ENCODE results near the gene PON1.

Gene PON1

GRCh38 chr7:95316588-95316987 is 7.7 kb downstream of the PON1 start:
- no CpG with 5 or more reads among the region's 2 CpGs for WGBS
- Histone ChIP-seq H3K23ac (ENCODE audit: low read length in 2 of 2) (no peak overlapping the region), H3K27me3 (ENCODE audit: control insufficient read depth in 1 of 2, insufficient read depth in 1 of 2, low read length in 2 of 2) (peaks cover 0 to 3% of the 10 kb centered on the region in 2 experiments)

GRCh38 chr7:95312561-95312960 is 11.8 kb downstream of the PON1 start:
- Histone ChIP-seq H3K4me1 (ENCODE audit: control insufficient read depth, insufficient read depth, low read depth, low read length) (peaks cover 1% of the 10 kb centered on the region), H3K14ac (ENCODE audit: low read length in 2 of 2) (no peak overlapping the region), H3K27me3 (ENCODE audit: control insufficient read depth in 1 of 2, insufficient read depth in 1 of 2, low read length in 2 of 2) (peaks cover 0 to 3% of the 10 kb centered on the region in 2 experiments), H3K9ac (ENCODE audit: low read length) (no peak overlapping the region), H2AFZ (ENCODE audit: low read depth, low read length) (no peak overlapping the region), H2BK5ac (ENCODE audit: low read depth, low read length, poor library complexity, severe bottlenecking) (no peak overlapping the region), H3K4me2 (ENCODE audit: low read length, poor library complexity, severe bottlenecking) (no peak overlapping the region), H4K8ac (ENCODE audit: low read length) (no peak overlapping the region), H3K79me1 (replicated peaks; ENCODE audit: low read length, poor library complexity, severe bottlenecking) (no peaks in the 10 kb centered on the region), H2BK15ac (ENCODE audit: low read depth, poor library complexity, severe bottlenecking) (no peak overlapping the region), H3K9me3 (ENCODE audit: control insufficient read depth, low read length) (no peaks in the 10 kb centered on the region), H2AK5ac (ENCODE audit: low read length, severe bottlenecking) (no peak overlapping the region), H2BK12ac (ENCODE audit: low read length in 2 of 2) (no peak overlapping the region), H3K36me3 (ENCODE audit: control insufficient read depth in 1 of 2, insufficient read depth in 2 of 2, low read depth in 1 of 2, low read length in 2 of 2) (no peaks in the 10 kb centered on the region), H3K23ac (ENCODE audit: low read length in 2 of 2) (no peak overlapping the region), H3K4me3 (ENCODE audit: insufficient read depth in 1 of 2, low read depth in 1 of 2, low read length in 2 of 2) (no peak overlapping the region), H3K27ac (ENCODE audit: low read length, poor library complexity, severe bottlenecking) (no peak overlapping the region), H3K4ac (ENCODE audit: low read depth in 1 of 2, low read length in 2 of 2) (no peak overlapping the region), H3K18ac (ENCODE audit: low read depth in 1 of 2, low read length in 2 of 2) (no peak overlapping the region), H2BK120ac (ENCODE audit: low read depth, low read length) (no peak overlapping the region), H4K91ac (ENCODE audit: low read length) (no peak overlapping the region)
- WGBS, result 95% methylated on average over 4 of the region's 4 CpGs
- DNase-seq, result no peak

More at GRCh38 chr7:95316588-95316987, 7.7 kb downstream of the PON1 start:
- Histone ChIP-seq H2BK12ac (ENCODE audit: low read length in 2 of 2) (no peak overlapping the region), H3K18ac (ENCODE audit: low read depth in 1 of 2, low read length in 2 of 2) (no peak overlapping the region), H3K4me3 (ENCODE audit: insufficient read depth in 1 of 2, low read depth in 1 of 2, low read length in 2 of 2) (no peak overlapping the region), H3K9ac (ENCODE audit: low read length) (no peak overlapping the region), H2BK120ac (ENCODE audit: low read depth, low read length) (no peak overlapping the region), H2AK5ac (ENCODE audit: low read length, severe bottlenecking) (no peak overlapping the region), H2AFZ (ENCODE audit: low read depth, low read length) (no peak overlapping the region), H3K4me2 (ENCODE audit: low read length, poor library complexity, severe bottlenecking) (no peak overlapping the region), H3K4ac (ENCODE audit: low read depth in 1 of 2, low read length in 2 of 2) (no peak overlapping the region), H3K4me1 (ENCODE audit: control insufficient read depth, insufficient read depth, low read depth, low read length) (no peaks in the 10 kb centered on the region), H2BK5ac (ENCODE audit: low read depth, low read length, poor library complexity, severe bottlenecking) (no peak overlapping the region), H4K8ac (ENCODE audit: low read length) (no peak overlapping the region), H3K14ac (ENCODE audit: low read length in 2 of 2) (no peak overlapping the region), H3K9me3 (ENCODE audit: control insufficient read depth, low read length) (no peaks in the 10 kb centered on the region), H3K36me3 (ENCODE audit: control insufficient read depth in 1 of 2, insufficient read depth in 2 of 2, low read depth in 1 of 2, low read length in 2 of 2) (no peaks in the 10 kb centered on the region), H2BK15ac (ENCODE audit: low read depth, poor library complexity, severe bottlenecking) (no peak overlapping the region), H4K91ac (ENCODE audit: low read length) (no peak overlapping the region), H3K79me1 (replicated peaks; ENCODE audit: low read length, poor library complexity, severe bottlenecking) (no peaks in the 10 kb centered on the region), H3K27ac (ENCODE audit: low read length, poor library complexity, severe bottlenecking) (no peak overlapping the region)
- DNase-seq, result no peak

GRCh38 chr7:95311389-95311788 is 12.9 kb downstream of the PON1 start:
- H3K36me3 ChIP-seq (ENCODE audit: control insufficient read depth in 1 of 2, insufficient read depth in 2 of 2, low read depth in 1 of 2, low read length in 2 of 2), result no peaks in the 10 kb centered on the region
- H2AK5ac ChIP-seq (ENCODE audit: low read length, severe bottlenecking), result no peak overlapping the region

GRCh38 chr7:95309951-95310350 is 14.4 kb downstream of the PON1 start:
- Histone ChIP-seq H3K23ac (ENCODE audit: low read length in 2 of 2) (no peak overlapping the region), H3K79me1 (replicated peaks; ENCODE audit: low read length, poor library complexity, severe bottlenecking) (no peaks in the 10 kb centered on the region), H2BK15ac (ENCODE audit: low read depth, poor library complexity, severe bottlenecking) (no peak overlapping the region), H3K27me3 (ENCODE audit: control insufficient read depth in 1 of 2, insufficient read depth in 1 of 2, low read length in 2 of 2) (peaks cover 0 to 7% of the 10 kb centered on the region in 2 experiments), H3K36me3 (ENCODE audit: control insufficient read depth in 1 of 2, insufficient read depth in 2 of 2, low read depth in 1 of 2, low read length in 2 of 2) (no peaks in the 10 kb centered on the region), H2AK5ac (ENCODE audit: low read length, severe bottlenecking) (no peak overlapping the region), H3K4me3 (ENCODE audit: insufficient read depth in 1 of 2, low read depth in 1 of 2, low read length in 2 of 2) (no peak overlapping the region), H3K18ac (ENCODE audit: low read depth in 1 of 2, low read length in 2 of 2) (no peak overlapping the region), H2BK120ac (ENCODE audit: low read depth, low read length) (no peak overlapping the region), H4K8ac (ENCODE audit: low read length) (no peak overlapping the region), H3K4ac (ENCODE audit: low read depth in 1 of 2, low read length in 2 of 2) (no peak overlapping the region), H3K14ac (ENCODE audit: low read length in 2 of 2) (no peak overlapping the region), H2AFZ (ENCODE audit: low read depth, low read length) (no peak overlapping the region), H2BK12ac (ENCODE audit: low read length in 2 of 2) (no peak overlapping the region), H3K9me3 (ENCODE audit: control insufficient read depth, low read length) (no peaks in the 10 kb centered on the region), H4K91ac (ENCODE audit: low read length) (no peak overlapping the region), H2BK5ac (ENCODE audit: low read depth, low read length, poor library complexity, severe bottlenecking) (no peak overlapping the region), H3K27ac (ENCODE audit: low read length, poor library complexity, severe bottlenecking) (no peak overlapping the region), H3K4me2 (ENCODE audit: low read length, poor library complexity, severe bottlenecking) (no peak overlapping the region), H3K4me1 (ENCODE audit: control insufficient read depth, insufficient read depth, low read depth, low read length) (peaks cover 1% of the 10 kb centered on the region), H3K9ac (ENCODE audit: low read length) (no peak overlapping the region)
- 94% methylated on average over 2 of the region's 2 CpGs for WGBS
- no peak for DNase-seq

More at GRCh38 chr7:95311389-95311788, 12.9 kb downstream of the PON1 start:
- DNase-seq, result no peak
- no peak overlapping the region for H3K4me2 ChIP-seq (ENCODE audit: low read length, poor library complexity, severe bottlenecking)
- no peaks in the 10 kb centered on the region for H3K79me1 ChIP-seq (replicated peaks; ENCODE audit: low read length, poor library complexity, severe bottlenecking)
- no peak overlapping the region for H3K18ac ChIP-seq (ENCODE audit: low read depth in 1 of 2, low read length in 2 of 2)
- no peak overlapping the region for H3K23ac ChIP-seq (ENCODE audit: low read length in 2 of 2)
- H3K27ac ChIP-seq (ENCODE audit: low read length, poor library complexity, severe bottlenecking), result no peak overlapping the region
- no peaks in the 10 kb centered on the region for H3K9me3 ChIP-seq (ENCODE audit: control insufficient read depth, low read length)
- no peak overlapping the region for H2BK12ac ChIP-seq (ENCODE audit: low read length in 2 of 2)
- no peak overlapping the region for H2BK120ac ChIP-seq (ENCODE audit: low read depth, low read length)
- no peak overlapping the region for H3K14ac ChIP-seq (ENCODE audit: low read length in 2 of 2)
- no peak overlapping the region for H3K4me3 ChIP-seq (ENCODE audit: insufficient read depth in 1 of 2, low read depth in 1 of 2, low read length in 2 of 2)
- no peak overlapping the region for H2AFZ ChIP-seq (ENCODE audit: low read depth, low read length)
- H2BK5ac ChIP-seq (ENCODE audit: low read depth, low read length, poor library complexity, severe bottlenecking), result no peak overlapping the region
- no peak overlapping the region for H3K9ac ChIP-seq (ENCODE audit: low read length)
- H3K27me3 ChIP-seq (ENCODE audit: control insufficient read depth in 1 of 2, insufficient read depth in 1 of 2, low read length in 2 of 2), result peaks cover 0 to 3% of the 10 kb centered on the region in 2 experiments
- H4K8ac ChIP-seq (ENCODE audit: low read length), result no peak overlapping the region
- no peak overlapping the region for H4K91ac ChIP-seq (ENCODE audit: low read length)
- no peak overlapping the region for H3K4ac ChIP-seq (ENCODE audit: low read depth in 1 of 2, low read length in 2 of 2)
- WGBS, result no CpG with 5 or more reads among the region's 2 CpGs
- H3K4me1 ChIP-seq (ENCODE audit: control insufficient read depth, insufficient read depth, low read depth, low read length), result peaks cover 1% of the 10 kb centered on the region
- H2BK15ac ChIP-seq (ENCODE audit: low read depth, poor library complexity, severe bottlenecking), result no peak overlapping the region
